ENCODE measurements around the gene ZBTB7C.

The ZBTB7C gene

DNA sequence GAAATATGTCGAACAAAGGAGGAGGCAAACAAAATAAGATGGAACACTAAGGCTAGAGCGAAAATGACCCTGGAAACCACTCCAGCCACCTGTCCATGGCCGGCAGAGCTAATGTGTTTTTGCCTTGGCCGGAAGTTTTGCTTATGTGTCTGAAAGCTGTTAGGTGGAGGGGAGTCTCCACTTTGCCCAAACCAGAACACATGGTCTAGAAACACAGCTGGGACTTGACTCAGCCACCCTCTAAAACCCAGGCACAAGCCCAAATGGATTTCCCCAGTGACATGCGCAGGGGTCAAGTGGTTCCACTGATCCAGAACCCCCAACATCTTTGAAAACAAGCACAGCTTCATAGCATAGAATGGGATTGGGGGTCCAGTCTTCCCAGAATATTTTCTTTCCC lies 159.3 kb downstream of the ZBTB7C start:
- no peaks in the 10 kb centered on the region for H3K27me3 ChIP-seq
- no peaks in the 10 kb centered on the region for H3K36me3 ChIP-seq
- H3K9ac ChIP-seq, result no peak overlapping the region
- H4K20me1 ChIP-seq, result no peaks in the 10 kb centered on the region
- H3K27ac ChIP-seq, result no peak overlapping the region
- no peak overlapping the region for H3K4me2 ChIP-seq
- TF ChIP-seq Cebpa-rat (IDR thresholded peaks at IDR 0.05), result no peak
- H3K4me1 ChIP-seq, result no peaks in the 10 kb centered on the region
- no peak overlapping the region for H3K4me3 ChIP-seq
- peaks cover 12% of the 10 kb centered on the region; the same call in 1 of the 2 replicates for H3K9me3 ChIP-seq

DNA sequence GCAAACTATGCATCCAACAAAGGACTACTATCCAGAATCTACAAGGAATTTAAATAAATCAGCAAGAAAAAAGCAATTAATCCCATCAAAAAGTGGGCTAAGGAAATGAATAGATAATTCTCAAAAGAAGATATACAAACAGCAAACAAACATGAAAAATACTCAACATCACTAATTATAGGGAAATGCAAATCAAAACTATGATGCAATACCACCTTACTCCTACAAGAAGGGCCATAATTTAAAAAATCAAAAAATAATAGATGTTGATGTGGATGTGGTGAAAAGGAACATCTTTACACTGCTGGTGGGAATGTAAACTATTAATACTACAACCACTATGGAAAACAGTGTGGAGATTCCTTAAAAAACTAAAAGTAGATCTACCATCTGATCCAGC lies 164.7 kb downstream of the ZBTB7C start:
- peaks cover 11% of the 10 kb centered on the region for H3K9me3 ChIP-seq
- peaks cover under 1% of the 10 kb centered on the region; the same call in 1 of the 2 replicates for H3K4me1 ChIP-seq
- no peaks in the 10 kb centered on the region for H3K36me3 ChIP-seq
- no peak overlapping the region for H3K9ac ChIP-seq
- no peaks in the 10 kb centered on the region for H3K27me3 ChIP-seq
- no peak overlapping the region for H3K27ac ChIP-seq
- H3K4me3 ChIP-seq, result no peak overlapping the region
- no peak for TF ChIP-seq Cebpa-rat (IDR thresholded peaks at IDR 0.05)
- no peak overlapping the region for H3K4me2 ChIP-seq
- no peaks in the 10 kb centered on the region for H4K20me1 ChIP-seq

DNA sequence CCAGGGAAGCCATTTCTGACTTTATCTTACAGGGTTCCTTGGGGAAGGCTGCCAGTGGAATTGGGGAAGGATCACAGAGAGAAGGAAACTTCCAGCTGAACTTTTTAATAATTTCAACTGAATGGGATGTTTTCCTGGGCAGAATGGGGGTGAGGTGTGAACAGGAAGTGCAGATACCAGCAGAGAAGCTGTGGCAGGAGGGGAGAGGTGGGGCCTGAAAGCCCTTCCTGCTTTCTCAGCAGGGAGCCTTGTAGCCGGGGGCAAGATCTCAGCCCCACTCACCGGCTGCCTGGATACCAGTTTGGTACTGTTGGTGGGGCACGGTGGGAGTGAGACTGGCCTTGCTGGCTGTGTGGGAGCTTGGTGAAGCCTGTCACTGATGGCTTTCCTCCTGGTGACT lies 170.5 kb downstream of the ZBTB7C start:
- H3K9me3 ChIP-seq, result peaks cover 14% of the 10 kb centered on the region
- H3K4me1 ChIP-seq, result peaks cover 13% of the 10 kb centered on the region
- H4K20me1 ChIP-seq, result no peaks in the 10 kb centered on the region
- H3K9ac ChIP-seq, result no peak overlapping the region
- no peaks in the 10 kb centered on the region for H3K36me3 ChIP-seq
- no peak for TF ChIP-seq Cebpa-rat (IDR thresholded peaks at IDR 0.05)
- no peak overlapping the region for H3K27ac ChIP-seq
- no peaks in the 10 kb centered on the region for H3K27me3 ChIP-seq
- peak overlapping the region; percentile 21; the same call in 1 of the 2 replicates for H3K4me2 ChIP-seq
- H3K4me3 ChIP-seq, result no peak overlapping the region

DNA sequence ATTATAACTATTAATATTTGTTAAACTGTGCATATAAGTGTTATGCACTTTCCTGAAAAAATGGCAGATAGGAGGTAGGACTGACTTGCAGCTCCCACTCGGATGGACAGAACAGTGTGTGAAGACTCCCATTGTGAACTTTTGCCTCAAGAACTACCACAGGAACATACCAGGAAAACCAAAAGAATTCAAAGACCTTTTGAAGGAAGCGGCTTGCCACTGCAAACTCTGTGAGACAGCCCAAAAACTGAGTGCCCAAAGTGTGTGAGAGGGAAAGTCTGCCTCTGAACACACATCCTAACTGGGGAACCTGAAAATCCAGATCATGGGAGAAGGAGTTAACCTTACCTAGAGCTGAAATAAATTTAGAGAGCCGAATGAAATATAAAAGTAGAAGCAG lies 171.0 kb downstream of the ZBTB7C start:
- peaks cover 13% of the 10 kb centered on the region for H3K4me1 ChIP-seq

DNA sequence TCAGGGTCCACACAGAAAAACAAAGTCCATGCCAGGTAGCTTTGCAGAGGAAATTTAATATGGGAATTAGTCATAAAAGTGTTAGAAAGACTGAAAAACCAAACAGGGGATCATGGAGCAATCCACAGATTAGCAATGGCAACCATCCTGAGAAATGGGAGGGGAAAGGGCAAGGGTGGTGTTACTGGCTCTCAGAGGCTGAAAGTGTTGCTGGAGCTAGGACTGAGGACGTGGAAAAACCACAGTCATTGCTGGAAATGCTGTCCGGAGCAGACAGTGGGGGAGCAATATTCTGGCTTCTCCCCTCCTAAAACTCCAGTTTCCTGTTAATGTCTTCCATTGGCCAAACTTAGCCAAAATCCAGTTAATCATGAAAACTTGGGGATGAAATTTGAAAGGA lies 172.4 kb downstream of the ZBTB7C start:
- no peak for TF ChIP-seq Cebpa-rat (IDR thresholded peaks at IDR 0.05)

More for the DNA sequence above, 171.0 kb downstream of the ZBTB7C start:
- H4K20me1 ChIP-seq, result no peaks in the 10 kb centered on the region
- peaks cover 14% of the 10 kb centered on the region for H3K9me3 ChIP-seq
- no peak overlapping the region for H3K9ac ChIP-seq
- no peak overlapping the region for H3K4me2 ChIP-seq
- H3K4me3 ChIP-seq, result no peak overlapping the region
- H3K27ac ChIP-seq, result no peak overlapping the region
- H3K36me3 ChIP-seq, result no peaks in the 10 kb centered on the region
- no peak for TF ChIP-seq Cebpa-rat (IDR thresholded peaks at IDR 0.05)
- H3K27me3 ChIP-seq, result no peaks in the 10 kb centered on the region

DNA sequence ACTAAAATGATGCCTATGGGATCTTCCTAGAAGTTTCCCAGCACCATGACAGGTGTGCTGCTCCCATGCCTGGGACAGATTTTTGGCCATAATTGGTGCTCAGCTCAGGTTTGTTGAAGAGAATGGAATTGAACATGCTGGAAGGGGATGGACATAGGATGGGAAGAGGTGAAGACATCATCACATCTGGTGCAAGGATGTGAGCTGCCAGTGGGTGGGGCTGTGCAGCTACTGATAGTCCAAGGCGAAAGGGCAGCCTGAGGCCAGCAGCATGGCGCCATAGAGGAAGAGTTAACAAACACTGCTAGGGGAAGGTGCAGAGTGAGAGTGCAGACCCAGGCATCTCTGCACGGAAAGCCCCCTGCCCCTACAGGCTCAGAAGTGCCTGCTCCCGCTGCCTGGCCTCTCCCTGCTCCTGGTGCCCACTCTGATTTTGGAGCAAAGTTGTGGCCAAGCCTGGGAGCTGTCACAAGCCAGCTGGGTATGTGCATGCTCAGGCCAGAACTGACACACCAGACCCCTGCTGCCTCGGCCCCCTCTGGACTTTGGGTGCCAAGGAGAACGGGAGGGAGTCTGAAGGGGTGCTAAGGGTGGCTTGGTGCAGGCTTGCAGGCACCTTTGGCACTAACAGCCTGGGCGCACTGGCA lies 178.6 kb downstream of the ZBTB7C start:
- no peak for TF ChIP-seq Cebpa-rat (IDR thresholded peaks at IDR 0.05)
- H3K36me3 ChIP-seq, result no peaks in the 10 kb centered on the region
- no peaks in the 10 kb centered on the region for H4K20me1 ChIP-seq
- no peak overlapping the region for H3K27ac ChIP-seq
- H3K4me3 ChIP-seq, result no peak overlapping the region
- H3K27me3 ChIP-seq, result no peaks in the 10 kb centered on the region
- H3K4me2 ChIP-seq, result no peak overlapping the region
- no peaks in the 10 kb centered on the region for H3K4me1 ChIP-seq
- no peak overlapping the region for H3K9ac ChIP-seq
- H3K9me3 ChIP-seq, result no peaks in the 10 kb centered on the region

More for the DNA sequence above, 172.4 kb downstream of the ZBTB7C start:
- no peak overlapping the region for H3K4me2 ChIP-seq
- H3K27me3 ChIP-seq, result no peaks in the 10 kb centered on the region
- H3K4me1 ChIP-seq, result peaks cover 13% of the 10 kb centered on the region
- H3K36me3 ChIP-seq, result no peaks in the 10 kb centered on the region
- no peak overlapping the region for H3K27ac ChIP-seq
- H3K9me3 ChIP-seq, result peaks cover 14% of the 10 kb centered on the region
- H4K20me1 ChIP-seq, result no peaks in the 10 kb centered on the region
- H3K4me3 ChIP-seq, result no peak overlapping the region
- no peak overlapping the region for H3K9ac ChIP-seq

DNA sequence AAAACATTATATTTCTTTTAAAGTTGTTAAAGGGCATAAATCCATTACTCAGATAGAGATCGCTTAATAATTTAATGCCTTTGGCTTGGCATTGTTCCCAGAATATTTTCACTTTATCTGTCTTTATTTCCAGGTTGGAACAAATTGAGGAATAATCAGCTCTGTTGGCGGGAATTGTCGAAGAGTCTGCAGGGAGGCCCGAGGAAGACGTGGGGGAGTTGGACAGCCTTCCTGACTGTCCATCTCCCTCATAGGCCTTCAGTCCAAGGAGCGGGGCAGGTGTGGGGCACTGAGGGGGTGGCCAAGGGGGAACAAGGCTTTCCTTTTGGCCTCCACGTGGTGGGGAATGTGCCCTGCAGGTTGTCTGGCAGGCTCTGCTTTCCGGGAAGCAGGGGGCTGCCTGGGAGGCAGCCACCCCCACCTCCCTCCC lies 179.6 kb downstream of the ZBTB7C start:
- Histone ChIP-seq H3K36me3 (no peaks in the 10 kb centered on the region), H3K9ac (no peak overlapping the region), H3K27me3 (no peaks in the 10 kb centered on the region), H3K27ac (no peak overlapping the region), H4K20me1 (no peaks in the 10 kb centered on the region), H3K4me2 (no peak overlapping the region), H3K4me1 (no peaks in the 10 kb centered on the region), H3K4me3 (no peak overlapping the region), H3K9me3 (no peaks in the 10 kb centered on the region)
- TF ChIP-seq Cebpa-rat (IDR thresholded peaks at IDR 0.05), result no peak

DNA sequence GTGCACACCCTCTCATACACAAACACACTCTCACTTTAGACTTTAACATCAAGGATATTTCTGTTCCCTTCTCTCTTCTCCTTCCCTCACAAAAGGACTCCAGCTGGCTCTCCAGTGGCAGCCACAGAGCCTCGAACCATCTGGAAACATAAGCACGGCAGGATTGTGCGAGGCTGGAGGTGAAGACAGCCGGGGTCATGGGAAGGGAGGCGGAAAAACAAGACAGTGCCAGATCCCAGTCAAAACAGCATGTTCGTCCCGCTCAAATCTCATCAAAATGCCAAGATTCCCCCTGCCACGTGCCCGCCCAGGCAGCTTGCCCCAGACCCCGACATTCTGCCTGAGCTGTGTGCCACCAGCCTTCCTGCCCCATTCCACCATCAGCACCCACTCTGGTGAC lies 180.3 kb downstream of the ZBTB7C start:
- Histone ChIP-seq H3K36me3 (no peaks in the 10 kb centered on the region), H3K4me1 (no peaks in the 10 kb centered on the region), H3K9me3 (no peaks in the 10 kb centered on the region), H3K27ac (no peak overlapping the region), H3K9ac (no peak overlapping the region), H3K4me2 (no peak overlapping the region), H3K27me3 (no peaks in the 10 kb centered on the region), H3K4me3 (no peak overlapping the region), H4K20me1 (no peaks in the 10 kb centered on the region)
- TF ChIP-seq Cebpa-rat (IDR thresholded peaks at IDR 0.05), result no peak

DNA sequence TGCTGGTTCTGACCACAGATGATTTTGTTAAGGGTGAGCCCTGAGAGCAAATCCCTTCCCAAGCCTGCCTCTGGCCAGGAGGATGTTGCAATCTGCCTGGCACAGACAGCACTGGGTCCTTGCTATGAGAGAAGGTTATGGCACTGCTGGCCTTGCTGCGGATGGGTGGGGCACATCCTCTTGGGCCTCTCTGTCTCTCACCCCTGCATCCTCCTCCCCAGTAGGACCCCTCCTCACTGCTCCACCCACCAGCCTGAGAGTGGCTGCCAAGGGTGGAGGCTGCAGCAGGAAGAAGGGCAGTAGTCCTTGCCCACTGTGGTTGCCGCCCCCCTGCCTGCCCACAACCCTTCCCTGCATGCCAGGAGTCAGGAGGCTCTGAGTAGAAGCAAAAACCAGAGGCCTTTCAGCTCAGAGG lies 180.9 kb downstream of the ZBTB7C start:
- Histone ChIP-seq H3K36me3 (no peaks in the 10 kb centered on the region), H3K9me3 (no peaks in the 10 kb centered on the region), H3K27ac (no peak overlapping the region), H4K20me1 (no peaks in the 10 kb centered on the region), H3K9ac (no peak overlapping the region), H3K4me3 (no peak overlapping the region), H3K27me3 (no peaks in the 10 kb centered on the region), H3K4me1 (no peaks in the 10 kb centered on the region), H3K4me2 (no peak overlapping the region)
- TF ChIP-seq Cebpa-rat (IDR thresholded peaks at IDR 0.05), result no peak

DNA sequence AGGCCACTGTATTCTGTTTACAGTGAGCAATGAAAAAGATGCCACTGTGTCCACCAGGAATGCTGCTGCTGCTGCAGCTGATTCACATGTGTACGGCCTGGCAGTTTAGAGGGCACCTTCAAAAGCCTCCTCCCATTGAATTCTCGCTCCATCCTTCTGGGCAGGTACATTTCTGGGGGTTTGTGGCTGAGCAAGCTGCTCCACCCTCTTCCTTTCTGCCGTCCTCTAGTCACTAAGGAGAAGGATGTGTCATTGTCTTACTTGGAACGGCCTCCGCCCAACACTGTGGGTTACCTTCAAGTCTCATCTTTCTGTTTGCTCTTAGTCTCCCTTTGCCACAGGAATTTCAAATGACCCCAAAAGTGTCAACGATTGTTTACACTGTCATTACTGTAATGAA lies 182.0 kb downstream of the ZBTB7C start:
- Histone ChIP-seq H3K9ac (no peak overlapping the region), H3K27ac (no peak overlapping the region), H3K4me2 (no peak overlapping the region), H3K36me3 (no peaks in the 10 kb centered on the region), H3K4me1 (peaks cover 2% of the 10 kb centered on the region; the same call in 1 of the 2 replicates), H4K20me1 (no peaks in the 10 kb centered on the region), H3K9me3 (no peaks in the 10 kb centered on the region), H3K27me3 (no peaks in the 10 kb centered on the region), H3K4me3 (no peak overlapping the region)
- TF ChIP-seq Cebpa-rat (IDR thresholded peaks at IDR 0.05), result no peak

DNA sequence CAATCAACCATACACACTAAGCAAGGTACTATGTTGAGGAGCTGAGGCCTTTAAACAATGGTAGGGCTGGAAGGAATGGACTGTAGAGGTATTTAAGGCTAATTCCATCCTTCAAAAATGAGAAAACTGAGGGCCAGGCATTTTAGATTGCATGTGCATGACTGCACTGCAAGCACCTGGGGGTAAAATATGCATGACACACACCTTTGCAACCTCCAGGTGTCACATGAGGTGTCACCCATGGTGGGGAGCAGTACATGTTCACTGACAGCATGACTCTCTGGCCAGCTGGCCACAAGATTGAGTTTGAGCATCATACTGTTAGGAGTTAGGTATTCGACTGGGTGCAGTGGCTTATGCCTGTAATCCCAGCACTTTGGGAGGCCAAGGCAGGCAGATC lies 182.8 kb downstream of the ZBTB7C start:
- peaks cover 5% of the 10 kb centered on the region; the same call in 1 of the 2 replicates for H3K4me1 ChIP-seq
- TF ChIP-seq Cebpa-rat (IDR thresholded peaks at IDR 0.05), result no peak
- H4K20me1 ChIP-seq, result no peaks in the 10 kb centered on the region
- H3K4me2 ChIP-seq, result no peak overlapping the region
- no peak overlapping the region for H3K27ac ChIP-seq
- no peak overlapping the region for H3K4me3 ChIP-seq
- H3K36me3 ChIP-seq, result no peaks in the 10 kb centered on the region
- no peaks in the 10 kb centered on the region for H3K27me3 ChIP-seq
- H3K9ac ChIP-seq, result no peak overlapping the region
- no peaks in the 10 kb centered on the region for H3K9me3 ChIP-seq
